DND-41 (cell line): ENCODE data around the gene KLHL8.

Experiments
- ATAC-seq: fragments of 200-7000 bp; cut with Tn5 transposase; 3 replicates; pipeline ENCODE4 v1.9.1; 2021; ENCODE audit warnings: low read depth; ENCODE audit not compliant: insufficient read depth
- DNase-seq: peaks from one replicate; pipeline ENCODE4 v3.0.0-alpha.2; 2020
- H2AFZ ChIP-seq: 2 replicates; pipeline ENCODE4 v1.6.0; 2012; ENCODE audit warnings: low read depth, low read length
- H3K27ac ChIP-seq: 2 replicates; pipeline ENCODE4 v1.5.1; 2012; ENCODE audit warnings: low read length, inconsistent platforms
- H3K27me3 ChIP-seq: fragments of 200-600 bp; sonication (generic); 2 replicates; pipeline ENCODE4 v1.6.0; 2012; ENCODE audit warnings: low read length, mild to moderate bottlenecking, inconsistent platforms; ENCODE audit not compliant: insufficient read depth, poor library complexity
- H3K36me3 ChIP-seq: 2 replicates; pipeline ENCODE4 v1.5.1; 2012; ENCODE audit warnings: low read length, inconsistent platforms; ENCODE audit not compliant: insufficient read depth
- H3K4me1 ChIP-seq: 2 replicates; pipeline ENCODE4 v1.5.1; 2012; ENCODE audit warnings: mild to moderate bottlenecking, low read length; ENCODE audit not compliant: insufficient read depth
- H3K4me2 ChIP-seq: 2 replicates; pipeline ENCODE4 v1.6.0; 2012; ENCODE audit warnings: mild to moderate bottlenecking, moderate library complexity, low read length, inconsistent platforms; ENCODE audit not compliant: insufficient read depth
- H3K4me3 ChIP-seq, 2 experiments: fragments of 200-600 bp in 1 of 2; shearing (Covaris generic) in 1 of 2; 2 replicates each; pipeline ENCODE4 v1.5.1; 2012 to 2016; ENCODE audit warnings: inconsistent platforms in 2 of 2, low read length in 2 of 2, mild to moderate bottlenecking in 2 of 2, low read depth in 1 of 2, moderate library complexity in 1 of 2
- H3K79me2 ChIP-seq: 2 replicates; pipeline ENCODE4 v1.6.0; 2012; ENCODE audit warnings: low read length, inconsistent platforms; ENCODE audit not compliant: insufficient read depth
- H3K9ac ChIP-seq: 2 replicates; pipeline ENCODE4 v1.6.0; 2012; ENCODE audit warnings: low read depth, mild to moderate bottlenecking, inconsistent platforms, low read length, moderate library complexity
- H3K9me3 ChIP-seq: 2 replicates; pipeline ENCODE4 v1.5.1; 2012; ENCODE audit warnings: low read length, moderate library complexity, mild to moderate bottlenecking, inconsistent platforms; ENCODE audit not compliant: insufficient read depth, severe bottlenecking
- H4K20me1 ChIP-seq: 2 replicates; pipeline ENCODE4 v1.6.0; 2012; ENCODE audit warnings: low read length; ENCODE audit not compliant: insufficient read depth
- CTCF ChIP-seq: IDR thresholded peaks from 2 replicates; pipeline ENCODE4 v1.5.1; 2012; ENCODE audit warnings: borderline replicate concordance, low read length, moderate library complexity, mild to moderate bottlenecking; ENCODE audit not compliant: poor library complexity, severe bottlenecking; ENCODE audit errors: extremely low read depth
- EZH2 ChIP-seq: IDR thresholded peaks from 3 replicates; pipeline ENCODE4 v1.6.1; 2012; ENCODE audit warnings: borderline replicate concordance, low read depth, mild to moderate bottlenecking, moderate library complexity, low read length, inconsistent platforms; ENCODE audit not compliant: severe bottlenecking

KLHL8 gene

GRCh38 chr4:87266986-87267385 lies 46.6 kb upstream of the KLHL8 start:
- no peaks in the 10 kb centered on the region for H3K79me2 ChIP-seq
- H3K4me3 ChIP-seq, result no peak overlapping the region
- no peaks in the 10 kb centered on the region for H3K4me1 ChIP-seq
- TF ChIP-seq CTCF (no peak), EZH2 (no peak)
- ATAC-seq (no peak), DNase-seq (no peak)
- no peaks in the 10 kb centered on the region for H3K36me3 ChIP-seq
- H3K9ac ChIP-seq, result no peak overlapping the region
- no peaks in the 10 kb centered on the region for H4K20me1 ChIP-seq
- no peak overlapping the region for H3K27ac ChIP-seq
- no peak overlapping the region for H2AFZ ChIP-seq
- H3K27me3 ChIP-seq, result peaks cover 13% of the 10 kb centered on the region
- no peaks in the 10 kb centered on the region for H3K9me3 ChIP-seq
- H3K4me2 ChIP-seq, result no peak overlapping the region

- Histone ChIP-seq H3K4me3 (no peak overlapping the region), H3K9me3 (no peaks in the 10 kb centered on the region), H3K79me2 (no peaks in the 10 kb centered on the region), H3K27ac (no peak overlapping the region), H2AFZ (no peak overlapping the region), H4K20me1 (no peaks in the 10 kb centered on the region), H3K4me2 (no peak overlapping the region), H3K9ac (no peak overlapping the region), H3K36me3 (no peaks in the 10 kb centered on the region), H3K27me3 (peaks cover 4% of the 10 kb centered on the region), H3K4me1 (no peaks in the 10 kb centered on the region)
- DNase-seq (no peak), ATAC-seq (no peak)
- no peak for TF ChIP-seq CTCF
- no peak for TF ChIP-seq EZH2
These were observed 42.5 kb upstream of the KLHL8 start for GRCh38 chr4:87262886-87263285.

GRCh38 chr4:87260477-87260876 lies 40.1 kb upstream of the KLHL8 start:
- ATAC-seq, result no peak
- no peak for DNase-seq

More at GRCh38 chr4:87260477-87260876, 40.1 kb upstream of the KLHL8 start:
- TF ChIP-seq EZH2, result no peak
- TF ChIP-seq CTCF, result no peak
- peaks cover 4% of the 10 kb centered on the region for H3K9me3 ChIP-seq
- H4K20me1 ChIP-seq, result no peaks in the 10 kb centered on the region
- no peaks in the 10 kb centered on the region for H3K79me2 ChIP-seq
- no peak overlapping the region for H3K4me3 ChIP-seq
- no peaks in the 10 kb centered on the region for H3K4me1 ChIP-seq
- H3K36me3 ChIP-seq, result no peaks in the 10 kb centered on the region
- no peak overlapping the region for H3K27ac ChIP-seq
- no peak overlapping the region for H3K9ac ChIP-seq
- no peaks in the 10 kb centered on the region for H3K27me3 ChIP-seq
- no peak overlapping the region for H3K4me2 ChIP-seq
- H2AFZ ChIP-seq, result no peak overlapping the region
